SU-DHL-6 (cell line): Measurements from ENCODE around the gene RAB38.

ENCODE experiments used
- EZH2phosphoT487 ChIP-seq: fragments of 200-600 bp; sonication (generic), shearing (Covaris generic); conservative IDR thresholded peaks from 2 replicates; pipeline ENCODE4 v1.6.1; 2018; ENCODE audit warnings: mild to moderate bottlenecking, antibody characterized with exemption, low read length, moderate library complexity, mixed read lengths
- TF ChIP-seq, protein P1 (sequence below): fragments of 200-600 bp; sonication (generic); IDR thresholded peaks from one replicate; pipeline ENCODE4 v1.5.1; 2017; ENCODE audit warnings: antibody characterized with exemption, mild to moderate bottlenecking, low read length, moderate library complexity; ENCODE audit not compliant: insufficient read depth, poor library complexity, severe bottlenecking

DNA sequence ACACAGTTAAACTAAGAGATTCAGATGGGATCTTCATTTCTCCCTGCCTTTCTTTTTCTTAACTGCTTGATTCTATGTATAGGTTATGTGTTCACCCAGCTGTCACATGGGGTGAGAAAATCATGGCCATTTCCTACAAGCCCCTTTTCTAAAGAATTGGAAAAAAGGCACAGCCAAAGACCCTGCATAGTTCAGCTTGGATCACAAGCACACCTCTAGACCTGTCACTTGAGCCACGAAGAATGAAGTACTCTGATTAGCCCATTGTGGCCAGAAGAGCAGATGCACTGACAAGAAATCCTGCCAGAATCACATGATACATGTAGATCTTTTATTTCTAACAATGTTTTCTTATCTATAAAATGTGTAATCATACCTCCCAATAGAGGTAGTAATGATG is 69.7 kb downstream of the RAB38 start:
- TF ChIP-seq, protein P1, sequence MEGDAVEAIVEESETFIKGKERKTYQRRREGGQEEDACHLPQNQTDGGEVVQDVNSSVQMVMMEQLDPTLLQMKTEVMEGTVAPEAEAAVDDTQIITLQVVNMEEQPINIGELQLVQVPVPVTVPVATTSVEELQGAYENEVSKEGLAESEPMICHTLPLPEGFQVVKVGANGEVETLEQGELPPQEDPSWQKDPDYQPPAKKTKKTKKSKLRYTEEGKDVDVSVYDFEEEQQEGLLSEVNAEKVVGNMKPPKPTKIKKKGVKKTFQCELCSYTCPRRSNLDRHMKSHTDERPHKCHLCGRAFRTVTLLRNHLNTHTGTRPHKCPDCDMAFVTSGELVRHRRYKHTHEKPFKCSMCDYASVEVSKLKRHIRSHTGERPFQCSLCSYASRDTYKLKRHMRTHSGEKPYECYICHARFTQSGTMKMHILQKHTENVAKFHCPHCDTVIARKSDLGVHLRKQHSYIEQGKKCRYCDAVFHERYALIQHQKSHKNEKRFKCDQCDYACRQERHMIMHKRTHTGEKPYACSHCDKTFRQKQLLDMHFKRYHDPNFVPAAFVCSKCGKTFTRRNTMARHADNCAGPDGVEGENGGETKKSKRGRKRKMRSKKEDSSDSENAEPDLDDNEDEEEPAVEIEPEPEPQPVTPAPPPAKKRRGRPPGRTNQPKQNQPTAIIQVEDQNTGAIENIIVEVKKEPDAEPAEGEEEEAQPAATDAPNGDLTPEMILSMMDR, result no peak
- no peak for TF ChIP-seq EZH2phosphoT487
